Fibroblast of skin of abdomen (primary cell): ENCODE data around the gene EXOSC9.

Experiments
- DNase-seq: peaks from one replicate; pipeline ENCODE4 v3.0.0-alpha.2; 2013

The EXOSC9 gene

GRCh38 chr4:121824950-121825349, 23.8 kb downstream of the EXOSC9 start:
- no peak for DNase-seq

GRCh38 chr4:121827853-121828252, 26.7 kb downstream of the EXOSC9 start:
- DNase-seq: peak; percentile 48

GRCh38 chr4:121829511-121829910, 28.4 kb downstream of the EXOSC9 start:
- DNase-seq: peak; percentile 8

GRCh38 chr4:121838136-121838535, 37.0 kb downstream of the EXOSC9 start:
- DNase-seq: no peak

- DNase-seq: peak; percentile 20
These were observed 41.7 kb downstream of the EXOSC9 start for GRCh38 chr4:121842862-121843261.

- DNase-seq: no peak
These were observed 45.5 kb downstream of the EXOSC9 start for GRCh38 chr4:121846662-121847061.

GRCh38 chr4:121851354-121851753, 50.2 kb downstream of the EXOSC9 start:
- no peak for DNase-seq

- no peak for DNase-seq
These were observed 59.0 kb downstream of the EXOSC9 start for GRCh38 chr4:121860121-121860520.

- DNase-seq: no peak
These were observed 60.3 kb downstream of the EXOSC9 start for GRCh38 chr4:121861426-121861825.

GRCh38 chr4:121863799-121864198, 62.7 kb downstream of the EXOSC9 start:
- no peak for DNase-seq
